NCI-H1092 (cell line): ENCODE measurements around the gene CNIH3.
"Not testable (repeated sequence)": the region's sequence is repeated elsewhere in the genome, so short reads cannot be mapped to it uniquely, and the experiment has no call there.

ENCODE experiments used
- DNase-seq: peaks from one replicate; lab custom pipeline; 2025; lab: John Stamatoyannopoulos, UW

CNIH3 gene

GRCh38 chr1:224643653-224644052 lies 27.5 kb downstream of the CNIH3 start:
- no peak for DNase-seq

DNA sequence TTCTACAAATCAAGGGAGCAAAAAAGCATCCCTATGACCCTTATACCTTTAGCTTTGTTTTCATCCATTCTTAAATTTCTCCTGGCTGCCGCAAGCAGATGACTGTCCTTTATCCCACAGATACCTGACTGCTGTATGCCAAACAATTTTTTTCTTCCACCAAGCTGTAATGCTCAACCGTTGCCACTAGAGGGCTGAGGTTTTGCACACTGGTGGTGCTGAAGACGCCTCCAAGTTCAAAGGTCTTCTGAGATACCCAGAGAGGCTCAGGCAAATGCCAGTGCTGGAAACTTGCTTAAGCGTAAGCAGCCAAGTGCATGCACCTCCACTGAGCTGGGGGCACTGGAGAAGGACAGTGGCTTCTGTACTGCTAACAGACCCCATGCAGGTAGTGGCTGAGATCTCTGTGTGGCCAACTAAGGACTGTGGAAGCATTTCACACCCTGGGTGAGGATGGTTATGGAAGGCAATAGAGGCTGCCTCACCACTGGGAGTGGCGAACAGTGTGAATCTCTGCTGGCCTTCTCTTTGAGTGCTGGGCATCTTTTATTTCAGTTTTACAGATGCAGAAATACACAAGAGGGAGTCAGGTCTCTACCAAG lies 28.5 kb downstream of the CNIH3 start:
- no peak for DNase-seq

DNA sequence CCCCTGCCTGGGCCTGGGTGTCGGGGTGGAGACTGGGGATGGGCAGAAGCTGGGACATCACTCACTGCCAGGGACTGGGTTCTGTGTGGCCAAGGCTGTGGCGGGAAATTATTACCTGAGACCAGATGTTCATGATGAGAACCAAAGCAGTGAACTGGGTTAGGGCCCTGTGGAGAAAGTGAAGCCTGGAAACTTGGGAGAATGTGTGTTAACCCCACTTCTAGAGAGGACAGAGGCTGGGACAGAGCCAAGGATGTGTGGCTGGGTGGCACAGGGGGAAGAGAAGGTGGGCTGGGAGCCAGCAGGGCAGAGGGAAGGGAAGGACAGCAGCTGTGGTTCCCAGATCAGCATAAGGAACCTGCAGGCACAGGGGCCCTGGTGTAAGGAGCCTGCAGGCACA lies 31.3 kb downstream of the CNIH3 start:
- DNase-seq, result no peak

GRCh38 chr1:224650290-224650689 lies 34.2 kb downstream of the CNIH3 start:
- no peak for DNase-seq

DNA sequence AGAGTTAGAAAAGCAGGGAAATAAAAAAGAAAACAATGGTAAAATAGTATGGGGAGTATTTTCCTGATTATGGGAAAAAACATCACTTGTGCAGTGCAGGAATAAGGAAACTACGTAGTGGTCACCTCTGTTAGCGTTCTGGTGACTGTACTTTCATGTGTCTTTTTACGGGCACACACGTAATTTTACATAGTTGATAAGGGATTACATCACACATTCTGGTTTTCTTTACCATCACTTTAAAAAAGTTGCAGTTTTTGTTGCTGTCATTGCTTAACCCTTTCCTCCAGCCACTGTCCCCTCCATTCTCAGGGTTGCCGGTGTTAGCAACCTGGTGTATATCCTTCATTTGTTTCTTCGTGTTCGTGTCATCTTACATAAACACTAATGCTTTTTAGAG lies 35.1 kb downstream of the CNIH3 start:
- DNase-seq, result no peak

- no peak for DNase-seq
Measured at GRCh38 chr1:224656392-224656791, 40.3 kb downstream of the CNIH3 start.

GRCh38 chr1:224660074-224660473 lies 44.0 kb downstream of the CNIH3 start:
- no peak for DNase-seq

- no peak for DNase-seq
Measured at GRCh38 chr1:224662870-224663269, 46.8 kb downstream of the CNIH3 start.

- no peak for DNase-seq
Measured at GRCh38 chr1:224665016-224665415, 48.9 kb downstream of the CNIH3 start.

GRCh38 chr1:224666078-224666477 lies 50.0 kb downstream of the CNIH3 start:
- no peak for DNase-seq

DNA sequence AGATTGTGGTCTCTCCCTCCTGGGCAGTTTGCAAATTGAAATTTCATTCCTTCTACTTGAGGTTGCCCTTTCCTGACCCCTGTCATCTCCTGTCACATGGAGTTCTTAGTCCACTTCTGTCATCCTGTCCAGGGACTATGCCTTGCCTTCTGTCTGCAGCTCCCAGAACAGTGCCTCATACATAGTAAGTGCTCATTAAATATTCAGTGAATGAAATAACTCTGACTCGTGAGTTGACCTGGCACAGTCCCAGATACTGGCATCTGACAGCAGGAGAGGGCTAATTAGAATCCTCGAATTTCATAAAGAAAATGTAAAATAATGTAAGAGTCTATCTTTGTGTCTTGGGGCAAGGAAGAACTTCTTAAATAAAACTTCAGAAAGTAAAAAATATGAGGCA lies 50.8 kb downstream of the CNIH3 start:
- no peak for DNase-seq

DNA sequence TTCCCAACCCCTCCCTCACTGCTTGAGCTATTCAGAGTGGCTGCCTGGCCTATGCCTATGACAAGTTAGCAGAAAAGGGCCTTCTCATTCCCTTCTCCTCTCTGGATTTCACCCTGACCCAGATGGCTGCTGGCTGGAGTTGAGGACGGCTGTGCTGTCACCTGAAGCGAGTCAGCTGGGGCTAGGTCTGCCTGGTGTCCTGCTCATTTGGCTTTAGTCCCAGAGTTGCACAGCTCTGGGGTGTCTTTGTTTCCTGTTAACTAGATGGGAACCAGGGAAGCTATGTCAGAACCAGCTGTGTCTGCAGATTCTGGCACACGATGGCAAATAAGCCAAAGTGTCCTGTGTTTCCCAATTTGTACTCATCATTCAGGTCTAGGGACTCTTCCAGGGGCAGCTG lies 52.9 kb downstream of the CNIH3 start:
- peak; percentile 14 for DNase-seq

DNA sequence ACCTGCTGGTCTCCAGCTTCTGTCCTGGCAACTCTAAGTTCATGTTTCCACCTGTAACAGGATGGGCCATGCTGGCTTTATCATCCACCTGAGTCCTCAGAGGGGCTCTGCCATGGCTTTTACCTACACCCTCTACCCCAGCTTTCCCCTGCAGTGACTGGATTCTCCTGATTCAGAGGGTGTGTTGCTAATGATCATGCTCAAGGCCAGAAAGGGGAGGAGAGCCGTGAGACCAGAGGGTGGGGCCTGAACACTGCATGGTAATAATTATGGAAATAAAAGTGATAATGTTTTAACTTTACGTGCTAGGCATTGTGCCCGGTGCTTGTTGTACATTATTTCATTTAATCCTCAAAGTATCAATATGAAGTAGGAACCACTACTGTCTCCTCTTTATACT lies 53.3 kb downstream of the CNIH3 start:
- no peak for DNase-seq

DNA sequence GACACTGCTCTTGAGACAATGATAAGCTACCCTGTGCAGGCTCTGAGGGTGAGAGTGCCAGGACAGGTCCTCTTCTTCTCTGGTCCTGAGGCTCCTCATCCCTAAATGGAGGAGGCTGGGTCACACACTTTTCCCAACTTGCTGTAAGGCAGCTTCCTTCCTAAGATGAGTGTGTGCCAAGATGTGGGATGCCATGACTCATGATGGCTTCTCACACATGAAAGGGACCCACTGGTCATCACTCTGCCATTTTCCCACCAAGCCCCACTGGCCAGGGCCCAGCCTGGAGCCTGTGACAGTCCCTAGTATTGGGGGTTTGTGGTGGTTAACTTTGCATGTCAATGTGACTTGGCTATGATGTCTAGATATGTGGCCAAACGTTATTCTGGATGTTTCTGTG lies 54.4 kb downstream of the CNIH3 start:
- DNase-seq, result no peak

DNA sequence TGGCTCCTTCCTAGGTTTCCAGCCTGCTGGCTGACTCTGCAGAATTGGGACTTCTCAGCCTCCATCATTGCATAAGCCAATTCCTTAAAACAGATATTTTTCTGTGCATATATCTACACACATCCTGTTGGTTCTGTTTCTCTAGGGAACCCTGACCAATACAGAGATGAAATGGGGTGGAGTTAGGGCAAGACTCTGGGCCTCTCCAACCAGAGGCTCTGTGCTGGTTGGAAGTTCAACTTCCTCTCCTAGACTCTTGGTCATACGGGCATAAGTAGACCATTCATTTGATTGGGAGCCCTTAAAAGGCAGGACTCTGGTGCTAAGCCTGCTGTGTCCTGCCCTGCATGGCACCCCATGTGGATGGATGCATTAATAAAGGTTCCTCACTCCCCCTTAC lies 55.0 kb downstream of the CNIH3 start:
- no peak for DNase-seq

GRCh38 chr1:224673141-224673540 lies 57.0 kb downstream of the CNIH3 start:
- DNase-seq, result no peak

DNA sequence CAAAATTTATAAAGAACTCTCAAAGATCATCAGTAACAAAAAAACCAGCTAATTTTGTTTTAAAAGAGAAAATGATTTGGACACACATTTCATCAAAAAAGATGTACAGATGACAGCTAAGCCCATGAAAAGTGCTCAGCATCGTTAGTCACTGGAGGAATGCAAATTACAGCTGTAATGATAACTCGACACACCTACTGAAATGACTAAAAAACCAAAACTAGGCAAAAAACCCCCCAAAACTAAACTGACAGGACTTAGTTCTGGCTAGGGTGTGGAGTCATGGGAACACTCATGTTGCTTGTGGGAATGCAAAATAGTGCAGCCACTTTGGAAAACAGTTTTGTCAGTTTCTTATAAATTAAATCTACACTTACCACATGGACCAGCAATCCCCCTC lies 59.5 kb downstream of the CNIH3 start:
- no peak for DNase-seq

- no peak for DNase-seq
Measured at GRCh38 chr1:224676551-224676950, 60.4 kb downstream of the CNIH3 start.

GRCh38 chr1:224678168-224678567 lies 62.1 kb downstream of the CNIH3 start:
- DNase-seq, result no peak

GRCh38 chr1:224679606-224680005 lies 63.5 kb downstream of the CNIH3 start:
- no peak for DNase-seq

GRCh38 chr1:224681816-224682215 lies 65.7 kb downstream of the CNIH3 start:
- no peak for DNase-seq

- no peak for DNase-seq
Measured at GRCh38 chr1:224683936-224684335, 67.8 kb downstream of the CNIH3 start.

DNA sequence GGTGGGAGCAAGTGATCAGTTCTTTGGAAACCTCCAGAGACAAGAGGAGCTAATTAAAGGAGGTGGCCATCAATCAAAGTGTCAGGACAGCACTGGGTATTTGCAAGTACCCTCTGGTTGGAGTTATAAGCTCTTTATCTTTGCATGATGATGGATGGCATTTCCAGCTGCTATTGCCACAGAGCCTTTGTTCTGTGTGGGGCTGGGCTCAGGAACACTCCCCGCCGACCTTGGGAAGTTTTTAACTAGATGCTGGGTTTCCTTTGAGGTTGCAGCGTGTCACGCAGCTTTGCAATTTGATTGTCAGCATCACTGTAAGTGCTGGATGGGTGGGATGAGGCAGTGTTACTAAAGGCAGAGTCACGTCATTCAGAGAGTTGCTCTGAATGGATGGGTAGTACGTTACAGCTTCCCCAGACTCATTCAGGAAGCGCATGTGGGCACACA lies 68.9 kb downstream of the CNIH3 start:
- no peak for DNase-seq

- DNase-seq, result not testable (repeated sequence)
Measured at GRCh38 chr1:224686140-224686539, 70.0 kb downstream of the CNIH3 start.

DNA sequence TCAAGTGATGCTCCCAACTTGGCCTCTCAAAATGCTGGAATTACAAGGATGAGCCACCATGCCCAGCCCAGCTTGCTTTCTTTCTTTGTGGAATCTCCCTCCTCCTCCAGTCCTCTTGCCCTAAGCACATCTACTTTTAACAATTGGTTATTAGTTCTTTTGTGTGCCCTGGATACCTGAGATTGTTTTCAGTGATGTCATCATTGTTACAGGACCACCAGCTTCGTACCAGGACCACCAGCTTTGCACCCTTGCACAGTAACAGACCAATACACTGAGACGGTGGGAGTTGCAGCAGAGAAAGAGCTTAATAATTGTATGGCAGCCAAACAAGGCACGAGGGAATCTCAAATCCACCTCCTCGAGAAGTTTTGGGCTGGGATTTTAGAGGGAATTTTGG lies 71.3 kb downstream of the CNIH3 start:
- DNase-seq, result no peak
